ENCODE data around the gene EDEM1.

DNA sequence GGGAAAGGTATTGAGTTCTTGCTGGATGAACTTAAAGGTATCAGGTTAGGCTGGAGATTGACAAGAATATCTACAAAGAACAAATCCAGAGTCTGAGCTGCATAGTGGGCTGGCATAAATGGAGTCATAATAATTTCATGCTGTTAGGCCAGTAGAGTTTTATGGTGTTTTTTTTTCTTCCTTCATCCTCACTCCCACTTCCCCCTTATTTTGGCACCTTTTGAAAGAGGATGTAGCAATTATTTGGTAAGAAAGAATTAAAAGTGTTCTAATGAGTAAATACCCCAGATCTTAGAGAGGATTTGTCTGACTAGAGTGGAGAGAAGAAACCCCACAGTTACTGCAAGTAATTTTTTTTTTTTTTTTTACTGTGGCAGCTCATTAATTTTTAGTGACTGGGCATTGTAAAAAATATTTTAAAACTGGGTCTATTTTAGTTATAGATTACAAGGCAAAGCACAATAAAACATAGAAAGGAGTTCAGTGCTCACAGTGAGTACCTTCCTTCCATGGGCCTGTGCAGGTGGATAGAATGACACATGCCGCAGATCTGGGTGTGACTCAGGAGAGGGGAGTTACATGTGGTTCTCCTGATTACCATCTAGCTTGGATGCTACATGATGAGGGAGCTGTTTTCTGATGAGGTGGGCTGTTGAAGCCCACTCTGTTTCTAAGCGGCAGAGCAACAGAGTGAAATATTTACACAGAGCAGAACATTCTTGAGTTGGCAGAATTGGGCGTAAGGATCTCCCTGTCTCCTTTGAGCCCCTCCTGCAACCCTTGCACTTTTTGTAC, 5.3 kb downstream of the EDEM1 start:
- TF ChIP-seq, protein P1, sequence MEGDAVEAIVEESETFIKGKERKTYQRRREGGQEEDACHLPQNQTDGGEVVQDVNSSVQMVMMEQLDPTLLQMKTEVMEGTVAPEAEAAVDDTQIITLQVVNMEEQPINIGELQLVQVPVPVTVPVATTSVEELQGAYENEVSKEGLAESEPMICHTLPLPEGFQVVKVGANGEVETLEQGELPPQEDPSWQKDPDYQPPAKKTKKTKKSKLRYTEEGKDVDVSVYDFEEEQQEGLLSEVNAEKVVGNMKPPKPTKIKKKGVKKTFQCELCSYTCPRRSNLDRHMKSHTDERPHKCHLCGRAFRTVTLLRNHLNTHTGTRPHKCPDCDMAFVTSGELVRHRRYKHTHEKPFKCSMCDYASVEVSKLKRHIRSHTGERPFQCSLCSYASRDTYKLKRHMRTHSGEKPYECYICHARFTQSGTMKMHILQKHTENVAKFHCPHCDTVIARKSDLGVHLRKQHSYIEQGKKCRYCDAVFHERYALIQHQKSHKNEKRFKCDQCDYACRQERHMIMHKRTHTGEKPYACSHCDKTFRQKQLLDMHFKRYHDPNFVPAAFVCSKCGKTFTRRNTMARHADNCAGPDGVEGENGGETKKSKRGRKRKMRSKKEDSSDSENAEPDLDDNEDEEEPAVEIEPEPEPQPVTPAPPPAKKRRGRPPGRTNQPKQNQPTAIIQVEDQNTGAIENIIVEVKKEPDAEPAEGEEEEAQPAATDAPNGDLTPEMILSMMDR (IDR thresholded peaks at IDR 0.05; ENCODE audit: insufficient read depth, low read depth, low read length), result no peak
- no peak for TF ChIP-seq EZH2 (IDR thresholded peaks at IDR 0.05; ENCODE audit: insufficient read depth, low read length)
